Measurements from ENCODE around the gene CSMD2.

Gene CSMD2

DNA sequence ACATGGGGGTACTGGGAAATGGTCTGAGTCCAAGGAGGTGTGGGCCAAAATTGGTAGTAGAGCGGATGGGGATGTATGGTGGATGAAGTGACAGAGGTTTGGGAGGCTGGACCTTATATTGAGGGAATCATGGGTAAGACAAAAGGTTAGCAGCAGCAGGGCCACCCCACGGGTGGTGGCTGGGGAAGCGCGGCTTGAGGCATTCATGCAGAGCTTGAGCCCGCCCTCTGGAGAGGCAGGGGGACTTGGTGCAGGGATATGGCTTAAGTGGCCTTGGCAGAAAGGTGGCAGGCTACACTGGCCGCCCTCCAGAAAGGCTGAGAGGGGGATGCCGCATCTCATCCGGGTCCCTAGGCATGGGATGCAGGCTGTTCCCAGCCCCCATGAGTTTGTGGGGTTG, 269.6 kb downstream of the CSMD2 start:
- DNase-seq: no peak

DNA sequence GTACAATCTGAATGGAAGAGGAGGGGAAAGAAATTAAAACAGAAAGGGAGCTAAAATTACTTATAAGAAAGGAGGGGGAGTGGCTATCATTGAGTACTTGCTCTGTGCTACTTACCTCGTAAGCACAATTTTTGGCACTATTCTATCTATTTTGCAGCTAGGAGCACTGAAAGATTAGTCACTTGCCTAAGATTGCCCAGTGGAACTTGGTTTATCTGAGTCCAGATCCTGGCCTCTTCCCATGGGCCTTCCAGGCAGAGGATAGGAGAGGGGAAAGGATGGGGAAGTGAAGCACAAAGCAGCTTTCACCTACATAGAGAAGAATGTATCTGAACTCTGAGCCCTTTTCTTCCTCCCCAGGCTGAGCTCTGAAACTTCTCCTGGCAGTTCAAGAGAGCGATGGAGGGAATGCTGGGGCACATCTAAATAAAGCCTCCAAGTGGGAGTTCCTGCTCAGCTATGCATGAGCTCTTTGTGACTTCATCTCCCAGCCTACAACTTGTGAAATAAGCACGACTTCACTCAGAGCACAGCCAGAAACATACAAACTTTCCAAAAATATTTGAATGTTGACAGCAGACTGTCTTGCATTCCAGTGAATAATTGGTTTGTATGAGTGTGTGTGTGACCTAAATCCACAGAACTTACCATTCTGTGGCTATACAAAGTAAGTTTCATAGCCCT, 271.7 kb downstream of the CSMD2 start:
- DNase-seq: no peak

DNA sequence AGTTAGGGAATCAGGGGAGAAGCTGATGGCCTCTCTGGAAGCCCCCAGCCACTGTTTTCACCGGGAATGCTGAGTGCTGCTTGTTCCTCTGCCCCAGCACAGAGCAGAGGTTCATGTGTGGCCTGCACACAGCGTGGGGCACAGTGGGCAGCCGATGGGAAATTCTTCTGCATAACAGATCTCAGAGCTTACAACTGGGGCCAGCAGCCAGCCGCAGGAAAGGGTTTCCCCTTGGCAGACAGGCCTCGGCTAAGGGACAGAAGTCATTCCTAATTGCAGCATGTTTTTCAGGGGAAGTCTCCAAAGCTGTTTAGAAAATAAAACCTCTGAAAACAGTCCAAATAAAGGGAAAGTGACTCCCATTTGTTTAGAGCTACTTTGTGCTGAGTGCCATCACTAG, 278.5 kb downstream of the CSMD2 start:
- DNase-seq: no peak

DNA sequence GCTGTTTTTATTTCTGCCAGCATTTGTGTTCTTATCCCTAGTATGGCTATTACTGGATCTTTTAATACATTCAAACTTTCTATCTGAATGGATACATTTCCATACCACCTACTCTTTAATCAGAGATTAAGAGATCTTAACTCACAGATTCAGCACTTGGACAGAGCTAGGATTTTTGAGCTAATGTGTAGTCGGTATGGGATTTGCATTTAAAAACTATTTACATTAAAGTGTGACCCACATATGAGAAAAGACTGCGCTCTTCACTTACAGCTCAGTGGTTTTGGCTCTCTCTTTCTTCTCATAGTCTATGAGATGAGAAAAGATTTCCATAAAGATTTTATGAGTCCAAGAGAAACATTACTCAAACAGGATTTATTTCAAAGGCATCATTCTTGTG, 284.7 kb downstream of the CSMD2 start:
- DNase-seq: no peak

DNA sequence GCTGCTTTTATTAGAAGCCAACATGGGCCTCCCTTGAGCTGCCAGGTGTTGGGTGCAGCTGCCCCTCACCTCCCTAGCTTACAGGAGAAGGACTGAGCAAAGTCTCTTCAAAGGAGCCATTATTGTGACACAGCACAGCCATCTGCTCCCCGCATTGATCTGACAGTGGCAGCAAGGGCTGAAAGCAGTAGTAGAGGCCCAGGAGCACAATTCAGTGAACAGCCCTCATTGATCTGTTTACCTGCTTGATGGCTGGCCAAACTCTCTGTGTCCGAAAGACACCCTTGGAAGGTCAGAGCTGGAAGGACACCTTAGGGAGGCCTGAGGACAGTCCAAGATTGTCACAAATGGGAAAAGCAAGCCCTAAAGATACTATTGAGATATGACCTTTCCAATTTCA, 286.6 kb downstream of the CSMD2 start:
- DNase-seq: no peak

DNA sequence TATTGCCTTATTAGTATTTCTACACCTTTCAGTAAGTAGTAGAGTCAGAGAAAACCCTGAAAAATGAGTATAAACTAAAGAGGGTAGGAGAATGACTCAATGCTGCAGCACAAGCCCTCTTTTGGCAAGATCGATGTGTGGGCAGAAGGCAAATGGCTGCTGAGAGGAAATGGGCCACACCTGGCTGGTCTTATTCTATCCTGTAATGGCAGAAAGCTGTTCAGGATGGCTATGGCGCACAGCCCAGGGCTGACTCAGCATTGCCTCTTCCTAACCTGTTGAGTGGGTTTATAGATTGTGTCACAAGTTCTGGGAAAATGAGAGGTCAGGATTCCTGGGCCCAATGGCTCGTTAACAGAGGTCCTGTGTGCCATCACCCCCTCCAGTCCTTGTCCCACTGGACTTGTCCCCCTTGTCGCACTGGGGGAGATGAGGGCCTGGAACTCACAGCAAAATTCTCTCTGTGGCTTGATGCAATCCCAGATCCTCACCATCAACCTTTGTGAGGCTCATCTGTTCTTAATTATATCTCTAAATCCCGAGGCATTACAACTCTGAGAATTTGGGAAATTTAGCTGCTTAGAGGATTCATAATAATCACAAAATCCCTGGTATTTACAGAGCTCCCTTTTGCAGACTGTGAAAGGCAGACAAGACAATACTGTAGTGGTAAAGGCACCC, 287.9 kb downstream of the CSMD2 start:
- DNase-seq: no peak

DNA sequence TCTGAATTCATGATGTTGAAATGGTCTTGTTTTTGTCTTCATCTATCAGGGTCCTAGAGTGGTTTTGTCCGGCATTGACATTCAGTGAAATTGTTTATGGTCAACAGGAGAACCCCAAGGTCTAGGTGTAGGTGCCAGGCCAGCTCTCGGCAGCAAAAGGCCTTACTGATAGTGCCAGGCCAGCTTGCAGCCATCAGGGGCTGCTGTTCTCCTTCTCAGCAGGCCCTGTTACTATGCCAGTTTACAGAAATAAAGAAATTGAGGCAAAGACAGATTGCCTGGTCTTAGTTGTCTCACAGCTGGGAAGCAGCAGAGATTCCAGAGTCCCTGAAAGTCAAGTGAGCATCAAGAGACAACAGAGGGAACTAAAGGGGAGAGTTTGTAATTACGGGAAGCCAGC, 289.2 kb downstream of the CSMD2 start:
- no peak for DNase-seq

DNA sequence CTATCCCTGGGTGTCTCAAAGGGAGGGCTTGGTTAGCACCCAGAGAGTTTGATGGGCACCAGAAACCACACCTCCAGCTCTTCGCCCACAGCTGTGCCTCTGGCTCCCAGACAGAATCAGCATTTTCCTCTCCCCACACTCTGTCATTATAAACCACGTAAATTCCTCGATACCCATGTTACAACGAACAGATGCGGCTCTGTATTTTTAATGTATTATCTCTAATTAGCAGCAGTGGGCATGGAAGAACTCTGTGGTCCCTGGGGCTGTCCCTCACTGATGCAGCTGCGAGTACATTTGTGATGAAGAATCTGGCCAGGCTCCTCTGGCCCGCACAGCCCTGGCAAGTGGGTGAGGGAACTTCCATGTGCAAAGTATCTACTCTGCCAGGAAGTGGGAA, 290.4 kb downstream of the CSMD2 start:
- DNase-seq: no peak

DNA sequence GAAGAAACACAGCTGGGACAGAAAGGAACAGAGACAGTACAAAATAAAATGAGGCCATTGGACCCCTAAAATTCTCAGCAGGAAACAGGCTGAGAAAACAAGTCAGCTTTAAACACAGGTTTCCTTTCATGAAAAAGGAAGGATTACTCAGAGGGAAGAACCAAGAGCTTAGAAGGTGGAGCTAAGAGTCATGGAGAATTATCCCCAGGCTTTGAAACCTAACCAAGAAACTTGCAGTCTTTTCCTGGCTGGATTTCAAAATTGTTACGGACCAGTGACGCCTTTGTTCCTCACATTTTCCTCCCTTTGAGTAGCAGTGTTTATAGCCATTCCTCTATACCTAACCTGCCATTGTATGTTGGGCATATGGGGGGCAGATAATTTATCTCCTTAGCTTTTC, 292.3 kb downstream of the CSMD2 start:
- no peak for DNase-seq

DNA sequence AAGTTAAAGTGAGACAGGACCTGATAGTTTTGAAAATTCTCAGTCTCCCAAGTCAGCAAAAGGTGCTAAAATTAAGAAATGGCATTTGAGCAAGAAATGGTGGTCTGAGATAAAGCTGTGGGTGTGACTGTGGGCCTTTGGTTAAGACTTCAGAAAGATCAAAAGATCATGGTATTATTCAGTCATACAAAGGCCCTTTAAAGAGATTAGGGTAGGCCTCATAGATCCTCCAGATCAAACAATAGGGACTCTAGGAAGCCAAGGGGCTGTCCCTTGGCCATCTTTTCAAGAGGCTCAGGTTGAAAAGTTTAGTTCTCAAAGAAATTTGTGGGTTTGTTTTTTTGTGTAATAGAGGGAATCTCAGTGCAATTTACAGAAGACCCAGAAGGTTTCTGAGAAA, 292.8 kb downstream of the CSMD2 start:
- no peak for DNase-seq

DNA sequence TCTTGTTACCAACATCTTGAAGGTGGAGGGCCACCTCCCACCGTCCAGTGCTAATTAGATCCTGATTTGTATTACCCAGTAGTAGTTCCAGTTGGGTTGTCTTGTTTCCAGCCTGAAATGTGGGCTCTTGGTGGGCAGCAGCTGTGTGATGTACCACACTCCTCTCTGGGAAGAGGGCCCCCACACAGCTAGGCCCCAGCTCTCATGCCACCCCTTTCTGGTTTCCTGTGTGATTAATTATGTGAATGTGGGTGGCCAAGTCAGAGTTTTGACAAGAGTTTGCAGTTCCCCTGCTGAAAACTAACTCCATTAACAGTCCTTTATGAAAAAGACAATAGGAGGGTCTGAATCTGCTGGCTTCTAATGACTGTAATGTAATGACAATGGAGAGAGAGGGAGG, 297.3 kb downstream of the CSMD2 start:
- DNase-seq: no peak

DNA sequence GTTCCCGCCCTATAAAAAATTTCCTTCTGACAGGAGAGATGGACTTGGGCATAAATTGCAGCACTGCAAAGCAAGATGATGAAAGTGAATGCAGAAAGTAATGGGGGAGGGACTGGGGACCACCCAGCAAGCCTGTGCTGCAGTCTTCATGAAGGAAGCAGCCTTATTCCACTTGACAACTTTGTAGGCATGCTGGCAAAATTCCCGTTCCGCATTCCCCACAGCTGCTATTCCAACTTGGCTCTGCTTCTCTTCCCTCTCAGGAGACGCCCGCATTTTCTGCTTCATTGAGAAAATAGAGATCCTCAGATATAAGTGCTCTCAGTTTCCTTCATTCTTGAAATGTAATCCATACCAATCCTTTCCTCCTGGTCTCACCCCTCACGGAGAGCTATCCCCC, 298.7 kb downstream of the CSMD2 start:
- no peak for DNase-seq

DNA sequence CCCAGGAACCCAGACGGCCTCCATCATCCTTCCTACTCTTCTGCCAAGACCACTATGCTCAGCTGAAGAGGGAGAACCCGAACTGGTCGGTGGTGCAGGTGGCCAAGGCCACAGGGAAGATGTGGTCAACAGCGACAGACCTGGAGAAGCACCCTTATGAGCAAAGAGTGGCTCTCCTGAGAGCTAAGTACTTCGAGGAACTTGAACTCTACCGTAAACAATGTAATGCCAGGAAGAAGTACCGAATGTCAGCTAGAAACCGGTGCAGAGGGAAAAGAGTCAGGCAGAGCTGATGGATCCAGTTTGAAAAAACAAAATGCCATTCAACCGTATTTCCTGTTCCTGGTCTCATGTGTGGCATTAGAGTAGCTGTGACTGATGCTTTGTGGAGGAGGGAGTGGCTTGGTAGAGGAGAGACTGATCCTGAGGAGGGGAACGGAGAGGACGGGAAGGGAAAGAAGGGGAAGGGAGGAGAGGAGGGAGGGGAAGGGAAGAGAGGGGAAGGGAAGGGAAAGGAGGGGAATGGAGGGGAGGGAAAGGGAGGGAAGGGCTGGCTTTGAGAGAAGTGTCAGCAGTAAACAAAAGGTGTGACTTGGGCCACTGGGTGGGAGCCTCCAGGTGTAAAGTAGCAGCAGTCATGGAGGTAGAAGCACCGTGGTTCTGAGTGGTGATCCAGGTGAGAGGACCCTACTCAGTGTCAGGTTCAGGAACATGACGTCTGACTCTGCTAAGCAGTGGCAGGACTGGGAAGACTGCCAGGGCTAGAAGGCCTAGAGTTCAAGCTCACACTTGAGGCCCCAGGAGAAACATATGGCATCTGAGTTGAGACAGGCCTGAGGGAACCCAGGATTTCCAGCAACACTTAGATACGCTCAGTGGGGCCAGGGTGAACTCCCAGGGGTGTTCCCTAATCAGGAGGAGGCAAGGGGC, 300.3 kb downstream of the CSMD2 start:
- no peak for DNase-seq

DNA sequence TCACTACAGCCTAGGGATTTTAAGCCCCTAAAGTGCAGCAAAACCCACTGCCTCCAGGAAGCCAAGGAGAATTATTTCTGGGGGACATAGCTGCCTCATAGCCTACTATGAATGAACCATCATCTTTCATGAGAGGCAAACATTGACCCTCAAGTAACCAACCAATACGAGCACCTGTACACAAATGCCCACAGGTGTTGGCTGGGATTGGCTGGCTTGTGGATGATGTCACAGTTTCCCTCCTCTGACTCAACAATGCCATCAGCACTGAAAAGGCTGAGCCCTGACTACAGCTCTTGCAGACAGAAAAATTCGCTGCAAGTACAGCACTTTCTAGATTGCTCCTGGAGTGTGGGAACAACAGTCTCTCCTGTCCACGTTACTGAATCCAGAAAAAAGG, 301.3 kb downstream of the CSMD2 start, which contains the start of gene HMGB4:
HMGB4 (plus strand) TSS at position 301 of the 400 bp plus-strand sequence. CDS start 113 bp downstream, outside the sequence.
- DNase-seq: no peak

DNA sequence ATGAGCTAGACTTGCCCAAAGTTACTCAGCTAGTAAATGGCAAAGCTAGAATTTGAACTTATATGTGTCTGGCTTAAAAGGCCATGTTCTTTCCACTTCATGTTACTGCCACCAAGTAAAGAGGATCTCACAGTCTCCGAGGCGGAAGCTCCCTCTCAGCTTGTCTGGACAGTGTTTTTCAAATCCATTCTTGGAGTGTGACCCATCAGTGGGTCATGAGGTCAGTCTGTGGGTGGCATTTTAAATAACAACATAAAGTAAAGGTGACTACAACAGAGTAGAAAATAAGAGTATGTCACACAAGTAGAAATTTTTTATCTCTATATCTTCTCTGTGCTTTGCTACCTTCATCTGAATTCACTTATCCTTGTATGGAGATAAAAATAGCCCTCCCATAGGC, 304.4 kb downstream of the CSMD2 start:
- no peak for DNase-seq

DNA sequence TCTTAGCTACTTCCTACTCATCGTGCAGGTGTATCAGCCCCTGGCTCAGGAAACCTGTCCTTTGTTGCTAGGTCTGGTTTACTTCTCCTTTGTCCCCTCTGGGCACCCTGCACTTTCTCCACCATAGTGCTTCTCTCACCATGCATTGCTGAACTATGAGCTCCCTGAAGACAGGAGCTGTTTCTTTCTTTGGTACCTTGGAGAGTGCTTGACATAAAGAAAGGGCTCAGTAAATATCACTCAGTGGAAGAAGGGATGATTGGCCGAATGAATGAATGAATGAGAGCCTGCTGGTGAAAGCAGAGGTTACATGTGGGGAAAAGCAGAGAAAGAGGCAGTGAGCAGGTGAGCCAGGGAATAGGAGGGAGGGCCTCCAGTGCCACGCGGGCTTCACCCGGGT, 310.9 kb downstream of the CSMD2 start:
- DNase-seq: no peak

DNA sequence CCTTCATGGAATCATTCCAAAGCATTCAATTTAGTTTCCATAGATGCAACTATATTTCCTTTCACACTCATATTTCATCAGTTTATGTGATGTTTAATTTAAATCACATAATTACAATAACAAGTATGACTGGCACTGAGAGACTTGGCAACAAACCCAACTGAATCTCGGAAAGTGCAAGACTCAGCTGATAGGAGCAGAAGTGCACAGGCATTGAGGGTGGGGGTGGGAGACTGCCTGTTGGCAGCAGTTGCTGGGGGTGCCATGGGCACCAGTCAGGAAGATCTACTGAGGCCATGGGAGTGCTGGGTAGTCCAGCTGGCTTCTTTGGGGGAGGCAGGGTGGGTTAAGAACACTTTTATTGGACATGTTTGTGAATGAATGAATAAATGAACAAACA, 311.6 kb downstream of the CSMD2 start:
- no peak for DNase-seq

DNA sequence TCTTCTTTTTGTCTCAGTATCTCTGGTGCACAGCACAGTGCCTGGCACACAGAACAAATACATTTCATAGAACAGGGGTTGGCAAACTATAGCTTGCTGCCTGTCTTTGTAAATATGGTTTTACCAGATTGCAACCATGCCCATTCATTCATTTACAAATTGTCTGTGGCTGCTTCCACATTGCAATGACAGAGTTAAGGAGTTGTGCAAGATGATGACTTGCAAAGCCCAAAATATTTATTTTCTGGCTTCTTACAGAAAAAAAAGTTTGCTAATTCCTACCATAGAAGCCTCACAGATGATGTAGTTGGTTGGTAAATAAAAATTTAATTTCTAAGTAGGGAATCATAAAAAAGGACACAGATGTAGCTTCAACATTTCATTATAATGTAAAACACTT, 312.3 kb downstream of the CSMD2 start:
- DNase-seq: no peak

DNA sequence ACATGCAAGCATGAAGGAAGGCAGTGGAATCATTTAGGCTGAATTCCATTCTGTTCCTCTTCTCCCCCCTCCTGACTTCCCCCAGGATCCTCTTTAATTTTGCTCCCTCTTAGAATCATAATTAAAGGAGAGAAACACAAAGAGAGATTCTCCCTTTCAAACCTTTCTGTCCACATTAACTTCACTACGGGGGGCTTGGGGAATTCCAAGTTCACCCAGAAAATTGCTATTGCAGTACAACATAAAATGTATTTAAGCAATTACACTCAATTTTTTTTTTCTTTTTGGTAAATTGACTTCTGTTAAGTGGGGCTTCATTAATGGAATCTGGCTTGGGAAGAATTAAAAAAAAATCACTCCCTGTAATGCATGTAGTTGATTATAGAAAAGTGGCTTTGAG, 314.5 kb downstream of the CSMD2 start:
- no peak for DNase-seq

DNA sequence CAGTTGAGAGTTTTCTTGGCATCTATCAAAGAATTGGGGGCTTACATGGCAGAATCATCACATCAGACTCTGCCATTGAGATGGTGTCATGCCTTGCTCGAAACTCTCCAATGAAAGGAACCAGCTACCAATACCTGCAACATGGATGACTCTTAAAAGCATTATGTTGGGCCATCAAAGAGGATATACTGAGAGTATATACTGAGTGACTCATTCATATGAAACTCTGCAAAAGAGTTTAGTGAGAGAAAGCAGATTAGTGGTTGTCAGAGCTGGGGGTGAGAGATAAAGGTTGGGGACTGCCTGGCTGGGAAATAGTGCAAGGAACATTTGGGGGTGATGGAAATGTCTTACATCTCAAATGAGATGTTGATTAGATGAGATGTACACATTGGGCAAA, 315.8 kb downstream of the CSMD2 start:
- DNase-seq: no peak

DNA sequence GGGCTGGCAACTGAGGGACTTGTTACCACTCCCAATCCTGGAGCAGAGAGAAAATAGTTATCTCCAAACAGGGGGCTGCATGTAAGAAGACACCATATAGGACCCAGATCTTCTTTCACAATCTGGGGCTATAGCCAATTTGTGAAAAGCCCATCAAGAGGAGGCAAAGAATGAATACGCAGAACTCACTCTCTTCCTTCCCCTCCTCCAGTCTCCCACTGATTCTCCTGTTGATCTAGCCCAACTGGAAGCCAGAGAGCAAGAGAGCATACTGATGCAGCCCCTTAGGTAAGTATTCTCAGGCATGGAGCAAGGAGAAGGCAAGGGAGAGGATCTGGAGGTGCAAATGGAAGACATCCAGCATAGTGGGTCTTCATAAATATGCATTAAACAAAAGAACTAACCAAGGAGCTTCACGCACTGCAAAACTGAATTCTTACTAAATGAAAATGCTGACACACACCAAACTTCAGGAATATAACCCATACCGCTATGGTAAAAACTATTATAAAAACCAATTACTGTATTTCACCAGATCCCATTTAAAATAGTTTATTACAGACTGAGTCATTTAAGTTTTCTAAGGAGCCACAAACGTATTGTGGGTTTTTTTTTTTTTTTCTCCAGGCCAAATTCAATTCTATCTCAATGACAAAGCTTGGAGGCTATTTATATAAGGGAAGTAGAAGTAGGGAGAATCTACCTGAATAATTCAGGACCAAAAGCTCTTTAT, 316.7 kb downstream of the CSMD2 start:
- no peak for DNase-seq

DNA sequence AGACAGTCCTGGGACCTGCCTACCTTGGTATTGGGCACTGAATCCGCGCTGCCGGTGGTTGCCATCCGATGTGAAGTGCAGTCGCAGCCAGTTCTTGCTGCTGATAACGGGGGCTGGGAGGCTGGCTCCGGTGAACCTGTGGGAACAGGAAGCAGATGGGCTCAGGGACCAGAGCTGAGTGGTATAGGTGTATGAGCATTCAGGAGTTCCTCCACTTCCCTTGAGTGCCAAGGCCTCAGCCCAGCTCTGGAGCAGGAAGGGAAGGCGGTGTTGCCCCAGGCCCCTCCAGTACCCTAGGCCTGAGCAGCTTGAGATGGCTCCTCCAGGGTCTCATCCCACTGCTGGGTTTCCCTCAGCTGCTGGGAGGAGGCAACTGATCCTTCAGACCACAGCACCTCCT, 318.2 kb downstream of the CSMD2 start:
- DNase-seq: no peak

DNA sequence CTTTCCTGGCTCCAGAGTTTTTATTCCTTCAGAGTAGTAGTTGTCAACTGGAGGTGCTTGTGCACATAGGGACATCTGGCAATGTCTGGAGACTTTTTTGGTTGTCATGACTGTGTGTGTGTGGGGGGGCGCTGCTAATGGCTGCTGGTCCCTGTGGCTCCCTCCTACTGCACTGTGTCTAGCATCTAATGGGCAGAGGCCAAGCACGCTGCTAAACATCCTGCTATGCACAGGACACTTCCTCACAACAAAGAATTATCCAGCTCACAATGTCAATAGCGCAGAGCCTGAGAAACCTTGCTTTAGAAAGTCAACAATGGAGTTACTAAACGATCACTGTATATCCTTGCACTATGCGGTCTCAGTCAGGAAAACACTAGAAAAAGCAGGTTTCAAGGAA, 320.9 kb downstream of the CSMD2 start:
- no peak for DNase-seq

Data from activated naive CD4-positive, alpha-beta T cell treated with anti-CD3 and anti-CD28 coated beads, Interleukin-2, amount 50 U/mL, for 16 hours (primary cell).